Inflammatory macrophage (primary cell): ENCODE measurements around the gene NCK2.
A peak's percentile ranks its signal among the peaks of the same experiment; 100 is the strongest.

Experiments
- DNase-seq, 2 donors: peaks; one replicate each; pipeline ENCODE4 v3.0.0-alpha.2; 2020 to 2022
- total RNA-seq, 18 experiments: gene quantifications; one replicate each; lab custom pipeline; 2026; ENCODE audit warnings: mixed read lengths in 6 of 18, inconsistent platforms in 2 of 18; lab: John Stamatoyannopoulos, UW

Gene NCK2
- total RNA-seq = 7.6 to 311 (median 23.3) reads per million in 18 experiments

GRCh38 chr2:105744909-105745853 is at the start of gene NCK2:
Gene NCK2, plus strand, starts transcription at chr2:105744912. Its CDS starts 110,152 bp downstream, at chr2:105855064.
- DNase-seq = peak in 1 of 2 donors; percentile 19

- DNase-seq = no peak
Measured at GRCh38 chr2:105697781-105698449, 46.8 kb upstream of the NCK2 start.

GRCh38 chr2:105698820-105699219 is 45.9 kb upstream of the NCK2 start:
- no peak for DNase-seq

- DNase-seq = no peak
Measured at GRCh38 chr2:105701042-105701441, 43.7 kb upstream of the NCK2 start.

- DNase-seq = no peak
Measured at GRCh38 chr2:105708697-105709096, 36.0 kb upstream of the NCK2 start.

- no peak for DNase-seq
Measured at GRCh38 chr2:105711394-105711793, 33.3 kb upstream of the NCK2 start.

- DNase-seq = no peak
Measured at GRCh38 chr2:105712166-105712915, 32.4 kb upstream of the NCK2 start.

- DNase-seq = peak; percentile 30 to 46
Measured at GRCh38 chr2:105712981-105713596, 31.6 kb upstream of the NCK2 start.

- DNase-seq = no peak
Measured at GRCh38 chr2:105714141-105714540, 30.6 kb upstream of the NCK2 start.

- peak in 1 of 2 donors; percentile 39 for DNase-seq
Measured at GRCh38 chr2:105718846-105719481, 25.7 kb upstream of the NCK2 start.

GRCh38 chr2:105721991-105722511 is 22.7 kb upstream of the NCK2 start:
- no peak for DNase-seq

GRCh38 chr2:105722726-105723297 is 21.9 kb upstream of the NCK2 start:
- DNase-seq = no peak

GRCh38 chr2:105723431-105723830 is 21.3 kb upstream of the NCK2 start:
- DNase-seq = no peak

GRCh38 chr2:105725388-105725787 is 19.3 kb upstream of the NCK2 start:
- DNase-seq = no peak

- DNase-seq = no peak
Measured at GRCh38 chr2:105730170-105730569, 14.5 kb upstream of the NCK2 start.

- DNase-seq = no peak
Measured at GRCh38 chr2:105731511-105731910, 13.2 kb upstream of the NCK2 start.

GRCh38 chr2:105732101-105732500 is 12.6 kb upstream of the NCK2 start:
- no peak for DNase-seq

- no peak for DNase-seq
Measured at GRCh38 chr2:105732955-105733607, 11.6 kb upstream of the NCK2 start.

- DNase-seq = no peak
Measured at GRCh38 chr2:105733875-105734274, 10.8 kb upstream of the NCK2 start.

- no peak for DNase-seq
Measured at GRCh38 chr2:105734762-105735538, 9.8 kb upstream of the NCK2 start.
